GM12878 (cell line): ENCODE measurements around the gene SCG3.

ENCODE experiments used
- CTCF ChIP-seq, 3 experiments: IDR thresholded peaks in 2 of 3; conservative IDR thresholded peaks in 1 of 3; 2 replicates each; pipeline ENCODE4 v1.5.1; 2011; ENCODE audit warnings: low read depth in 3 of 3, low read length in 3 of 3, mild to moderate bottlenecking in 3 of 3, control low read depth in 2 of 3, moderate library complexity in 2 of 3, inconsistent platforms in 1 of 3, mixed read lengths in 1 of 3; ENCODE audit not compliant: control insufficient read depth in 2 of 3, insufficient read depth in 1 of 3; ENCODE audit errors: extremely low read depth in 1 of 3
- MAX ChIP-seq: IDR thresholded peaks from 2 replicates; pipeline ENCODE4 v1.6.1; 2012; ENCODE audit warnings: low read depth, low read length, improper control_type of control experiment
- NR2C1 ChIP-seq: fragments of 450-650 bp; IDR thresholded peaks from 2 replicates; pipeline ENCODE4 v1.6.1; 2017; ENCODE audit warnings: antibody characterized with exemption, mild to moderate bottlenecking, moderate library complexity
- PBX3 ChIP-seq: IDR thresholded peaks from 2 replicates; pipeline ENCODE4 v1.6.1; 2011; ENCODE audit warnings: mild to moderate bottlenecking, low read depth, low read length, moderate library complexity; ENCODE audit not compliant: insufficient replicate concordance
- POLR2A ChIP-seq: IDR thresholded peaks from 2 replicates; pipeline ENCODE4 v1.6.1; 2011; ENCODE audit warnings: low read depth, mild to moderate bottlenecking, low read length
- RCOR1 ChIP-seq: conservative IDR thresholded peaks from 2 replicates; pipeline ENCODE4 v1.6.1; 2012; ENCODE audit warnings: low read depth, low read length, improper control_type of control experiment
- RELA ChIP-seq: fragments of 450-650 bp; IDR thresholded peaks from 2 replicates; pipeline ENCODE4 v1.8.0; 2014; ENCODE audit warnings: borderline replicate concordance; ENCODE audit not compliant: partially characterized antibody
- RFX5 ChIP-seq: IDR thresholded peaks from 2 replicates; pipeline ENCODE4 v1.6.1; 2011; ENCODE audit warnings: low read depth, low read length, improper control_type of control experiment
- SUPT20H ChIP-seq: IDR thresholded peaks from 2 replicates; pipeline ENCODE4 v1.6.1; 2011; ENCODE audit warnings: low read depth, mild to moderate bottlenecking, low read length, moderate library complexity, borderline replicate concordance; ENCODE audit not compliant: control insufficient read depth
- TAF1 ChIP-seq: IDR thresholded peaks from 2 replicates; pipeline ENCODE4 v1.6.1; 2011; ENCODE audit warnings: mild to moderate bottlenecking, low read depth, low read length, borderline replicate concordance
- ZBTB4 ChIP-seq: fragments of 450-650 bp; formaldehyde crosslinking; IDR thresholded peaks from 2 replicates; pipeline ENCODE4 v1.4.0; 2022; ENCODE audit warnings: mild to moderate bottlenecking, moderate library complexity
- ZBTB40 ChIP-seq: fragments of 450-650 bp; IDR thresholded peaks from 2 replicates; pipeline ENCODE4 v1.6.1; 2016; ENCODE audit warnings: mild to moderate bottlenecking, moderate library complexity, borderline replicate concordance
- ZNF274 ChIP-seq: IDR thresholded peaks from one replicate; pipeline ENCODE4 v1.8.0; 2011; ENCODE audit not compliant: insufficient read length, insufficient read depth
- TF ChIP-seq, protein P1 (sequence below): IDR thresholded peaks from 2 replicates; pipeline ENCODE4 v1.6.1; 2012; ENCODE audit warnings: low read length, inconsistent platforms

GRCh38 chr15:51667478-51667877, 13.8 kb upstream of the SCG3 start:
- TF ChIP-seq SUPT20H (no peak), CTCF (IDR thresholded peaks at IDR 0.05 in 2 of 3, conservative IDR thresholded peaks at IDR 0.05 in 1 of 3; ENCODE audit: control insufficient read depth in 2 of 3, extremely low read depth in 1 of 3, insufficient read depth in 1 of 3, low read depth in 3 of 3, low read length in 3 of 3) (no peak), MAX (no peak), PBX3 (no peak), NR2C1 (no peak), ZNF274 (no peak), ZBTB40 (no peak), RELA (no peak), RCOR1 (no peak), RFX5 (no peak), TAF1 (no peak), POLR2A (no peak), ZBTB4 (CRISPR knock-in tag) (no peak)
- TF ChIP-seq, protein P1, sequence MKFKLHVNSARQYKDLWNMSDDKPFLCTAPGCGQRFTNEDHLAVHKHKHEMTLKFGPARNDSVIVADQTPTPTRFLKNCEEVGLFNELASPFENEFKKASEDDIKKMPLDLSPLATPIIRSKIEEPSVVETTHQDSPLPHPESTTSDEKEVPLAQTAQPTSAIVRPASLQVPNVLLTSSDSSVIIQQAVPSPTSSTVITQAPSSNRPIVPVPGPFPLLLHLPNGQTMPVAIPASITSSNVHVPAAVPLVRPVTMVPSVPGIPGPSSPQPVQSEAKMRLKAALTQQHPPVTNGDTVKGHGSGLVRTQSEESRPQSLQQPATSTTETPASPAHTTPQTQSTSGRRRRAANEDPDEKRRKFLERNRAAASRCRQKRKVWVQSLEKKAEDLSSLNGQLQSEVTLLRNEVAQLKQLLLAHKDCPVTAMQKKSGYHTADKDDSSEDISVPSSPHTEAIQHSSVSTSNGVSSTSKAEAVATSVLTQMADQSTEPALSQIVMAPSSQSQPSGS, result no peak
